H9 (cell line): ENCODE results near the gene ANO3. TPM values are rescaled to one million over a fixed set of nuclear protein-coding genes. Genes with fewer than 3 reads are reported as not detected.

ENCODE experiments used
- DNase-seq: peaks from one replicate; pipeline ENCODE4 v3.0.0-alpha.2; 2017
- H2AFZ ChIP-seq: one replicate; pipeline ENCODE4 v1.6.1; 2013; ENCODE audit warnings: mild to moderate bottlenecking, low read length, control low read depth, moderate library complexity
- H2AK5ac ChIP-seq: 2 replicates; pipeline ENCODE4 v1.6.1; 2013; ENCODE audit warnings: low read length, control low read depth, mixed read lengths; ENCODE audit not compliant: insufficient read length
- H2BK120ac ChIP-seq: one replicate; pipeline ENCODE4 v1.6.1; 2013; ENCODE audit warnings: low read depth, mild to moderate bottlenecking, low read length, control low read depth, inconsistent platforms; ENCODE audit not compliant: poor library complexity, severe bottlenecking
- H2BK12ac ChIP-seq: 2 replicates; pipeline ENCODE4 v1.6.1; 2013; ENCODE audit warnings: low read length, control low read depth, mixed read lengths, low read depth; ENCODE audit not compliant: insufficient read length
- H2BK15ac ChIP-seq: 2 replicates; pipeline ENCODE4 v1.6.1; 2013; ENCODE audit warnings: low read depth, low read length, control low read depth
- H2BK20ac ChIP-seq: one replicate; pipeline ENCODE4 v1.6.1; 2013; ENCODE audit warnings: low read depth, mild to moderate bottlenecking, low read length, control low read depth, inconsistent platforms; ENCODE audit not compliant: poor library complexity, severe bottlenecking
- H2BK5ac ChIP-seq: 2 replicates; pipeline ENCODE4 v1.6.1; 2013; ENCODE audit warnings: low read length, control low read depth, mixed read lengths; ENCODE audit not compliant: insufficient read length
- H3K14ac ChIP-seq: 2 replicates; pipeline ENCODE4 v1.6.1; 2013; ENCODE audit warnings: low read length, control low read depth; ENCODE audit not compliant: insufficient read depth
- H3K18ac ChIP-seq: 2 replicates; pipeline ENCODE4 v1.6.1; 2013; ENCODE audit warnings: low read depth, mild to moderate bottlenecking, mixed read lengths, low read length, control low read depth; ENCODE audit not compliant: insufficient read length
- H3K23ac ChIP-seq: 2 replicates; pipeline ENCODE4 v1.6.1; 2013; ENCODE audit warnings: low read length, control low read depth, mixed read lengths, low read depth; ENCODE audit not compliant: insufficient read length
- H3K23me2 ChIP-seq: 2 replicates; pipeline ENCODE4 v1.6.1; 2013; ENCODE audit warnings: low read depth, mild to moderate bottlenecking, mixed read lengths, low read length, control low read depth; ENCODE audit not compliant: insufficient read length, poor library complexity, severe bottlenecking
- H3K27ac ChIP-seq: 2 replicates; pipeline ENCODE4 v1.5.1; 2013; ENCODE audit warnings: low read length, control low read depth, mixed read lengths, low read depth; ENCODE audit not compliant: insufficient read length
- H3K27me3 ChIP-seq: 2 replicates; pipeline ENCODE4 v1.6.1; 2013; ENCODE audit warnings: low read length, control low read depth, inconsistent platforms; ENCODE audit not compliant: insufficient read depth
- H3K4ac ChIP-seq: 2 replicates; pipeline ENCODE4 v1.6.1; 2013; ENCODE audit warnings: low read depth, mild to moderate bottlenecking, control low read depth, inconsistent platforms, low read length, moderate library complexity
- H3K4me1 ChIP-seq: 2 replicates; pipeline ENCODE4 v1.6.1; 2013; ENCODE audit warnings: low read length, control low read depth, inconsistent platforms; ENCODE audit not compliant: insufficient read depth
- H3K4me2 ChIP-seq: 2 replicates; pipeline ENCODE4 v1.6.1; 2013; ENCODE audit warnings: low read length, control low read depth, mixed read lengths; ENCODE audit not compliant: insufficient read length, insufficient read depth
- H3K56ac ChIP-seq: 2 replicates; pipeline ENCODE4 v1.6.1; 2013; ENCODE audit warnings: low read depth, mild to moderate bottlenecking, mixed read lengths, low read length, control low read depth; ENCODE audit not compliant: insufficient read length
- H3K79me1 ChIP-seq: 2 replicates; pipeline ENCODE4 v1.6.1; 2013; ENCODE audit warnings: low read depth, mild to moderate bottlenecking, moderate library complexity, low read length, control low read depth, inconsistent platforms; ENCODE audit not compliant: insufficient read depth, poor library complexity, severe bottlenecking
- H3K79me2 ChIP-seq: 2 replicates; pipeline ENCODE4 v1.6.1; 2013; ENCODE audit warnings: low read length, control low read depth, inconsistent platforms; ENCODE audit not compliant: insufficient read depth
- H3K9ac ChIP-seq: 2 replicates; pipeline ENCODE4 v1.6.1; 2013; ENCODE audit warnings: low read length, control low read depth, mixed read lengths; ENCODE audit not compliant: insufficient read length; ENCODE audit errors: extremely low read depth
- H3K9me3 ChIP-seq: one replicate; pipeline ENCODE4 v1.6.1; 2013; ENCODE audit warnings: low read depth, low read length, inconsistent platforms; ENCODE audit not compliant: control insufficient read depth
- H3T11ph ChIP-seq: one replicate; pipeline ENCODE4 v1.6.1; 2013; ENCODE audit warnings: mild to moderate bottlenecking, low read length, control low read depth, inconsistent platforms
- H4K20me1 ChIP-seq: one replicate; pipeline ENCODE4 v1.6.1; 2013; ENCODE audit not compliant: control insufficient read depth, insufficient read length, insufficient read depth
- H4K5ac ChIP-seq: 2 replicates; pipeline ENCODE4 v1.6.1; 2013; ENCODE audit warnings: low read depth, mild to moderate bottlenecking, mixed read lengths, low read length, control low read depth; ENCODE audit not compliant: insufficient read length
- H4K8ac ChIP-seq: replicated peaks from 2 replicates; pipeline ENCODE4 v1.6.1; 2013; ENCODE audit warnings: low read length, control low read depth, mixed read lengths, low read depth; ENCODE audit not compliant: insufficient read length
- H4K91ac ChIP-seq: 2 replicates; pipeline ENCODE4 v1.6.1; 2013; ENCODE audit warnings: low read depth, mild to moderate bottlenecking, moderate library complexity, mixed read lengths, low read length, control low read depth; ENCODE audit not compliant: insufficient read length
- H3K27ac Mint-ChIP-seq, 3 experiments: 2 replicates in 2 of 3; 3 replicates in 1 of 3; pipeline ENCODE4 v1.8.0; 2020 to 2021; ENCODE audit warnings: mixed read lengths in 3 of 3, mild to moderate bottlenecking in 1 of 3, moderate library complexity in 1 of 3
- H3K27me3 Mint-ChIP-seq: 2 replicates; pipeline ENCODE4 v1.8.0; 2021; ENCODE audit warnings: low read depth, mild to moderate bottlenecking, moderate library complexity, mixed read lengths
- H3K36me3 Mint-ChIP-seq, 3 experiments: 2 replicates in 2 of 3; 3 replicates in 1 of 3; pipeline ENCODE4 v1.8.0; 2020 to 2021; ENCODE audit warnings: low read depth in 3 of 3, mixed read lengths in 3 of 3; ENCODE audit not compliant: insufficient read depth in 1 of 3
- H3K4me1 Mint-ChIP-seq, 2 experiments: 2 replicates each; pipeline ENCODE4 v1.8.0; 2020; ENCODE audit warnings: mixed read lengths in 2 of 2
- H3K4me3 Mint-ChIP-seq, 2 experiments: 2 replicates in 1 of 2; 3 replicates in 1 of 2; pipeline ENCODE4 v1.8.0; 2020 to 2021; ENCODE audit warnings: mild to moderate bottlenecking in 2 of 2, mixed read lengths in 2 of 2, moderate library complexity in 1 of 2
- H3K9me3 Mint-ChIP-seq, 2 experiments: 2 replicates in 1 of 2; 3 replicates in 1 of 2; pipeline ENCODE4 v1.8.0; 2020; ENCODE audit warnings: mild to moderate bottlenecking in 2 of 2, mixed read lengths in 2 of 2, moderate library complexity in 1 of 2
- CTCF ChIP-seq: fragments of 200-600 bp; sonication (generic); conservative IDR thresholded peaks from 3 replicates; pipeline ENCODE4 v1.8.0; 2021; ENCODE audit warnings: antibody characterized with exemption, mild to moderate bottlenecking
- WGBS: extraction: QIAGEN DNeasy Blood & Tissue Kit; methylation state at CpG from one replicate; pipeline ENCODE4 v1.1.7; 2013; ENCODE audit warnings: missing lambda C conversion rate, low lambda C conversion rate, mixed read lengths; ENCODE audit not compliant: insufficient read length; ENCODE audit errors: extremely low coverage; 5-methylcytosine and 5-hydroxymethylcytosine counted together
- long read RNA-seq: library from polyadenylated mRNA; unstranded; transcript quantifications from one replicate; pipeline ENCODE4 v2.0.0, GENCODE V29; 2020
- total RNA-seq: library from RNA; stranded (reverse); gene quantifications from 2 replicates; pipeline ENCODE4 v1.2.1, GENCODE V29; 2021

Gene ANO3
- total RNA-seq = not detected in 2 replicates
- long read RNA-seq = 0 reads

GRCh38 chr11:26331911-26332571, at the start of gene ANO3:
TSS of gene ANO3 (plus strand) at chr11:26332130. CDS start at chr11:26332276, 146 bp downstream.
- H3K4ac ChIP-seq = no peak within 1 kb of the TSS
- no peak within 1 kb of the TSS for H3K14ac ChIP-seq
- H3K79me1 ChIP-seq = no peaks in the 10 kb centered on the region
- DNase-seq = peak; percentile 97
- no peak within 1 kb of the TSS for H2BK12ac ChIP-seq
- no peak within 1 kb of the TSS for H3K27ac ChIP-seq
- H3K23ac ChIP-seq = no peak within 1 kb of the TSS
- no peak within 1 kb of the TSS for H2AK5ac ChIP-seq
- no peak within 1 kb of the TSS for H2AFZ ChIP-seq
- H2BK120ac ChIP-seq = no peak within 1 kb of the TSS
- H3K36me3 Mint-ChIP-seq = no peaks in the 10 kb centered on the region; a peak in 1 of 7 replicates
- H3K4me1 ChIP-seq = no peaks in the 10 kb centered on the region
- no peaks in the 10 kb centered on the region for H3K23me2 ChIP-seq
- no peak within 1 kb of the TSS for H3K9ac ChIP-seq
- no peak within 1 kb of the TSS for H3T11ph ChIP-seq
- TF ChIP-seq CTCF = peak; percentile 78
- no peaks in the 10 kb centered on the region for H3K9me3 ChIP-seq
- no peak within 1 kb of the TSS for H2BK5ac ChIP-seq
- H3K27ac Mint-ChIP-seq = peak within 1 kb of the TSS in 1 of 3 experiments; percentile 13; a peak in 2 of 7 replicates
- H4K5ac ChIP-seq = no peak within 1 kb of the TSS
- no peak within 1 kb of the TSS for H3K18ac ChIP-seq
- H3K56ac ChIP-seq = no peak within 1 kb of the TSS
- H2BK20ac ChIP-seq = no peak within 1 kb of the TSS
- H3K27me3 Mint-ChIP-seq = peaks cover 22% of the 10 kb centered on the region
- no peaks in the 10 kb centered on the region for H4K20me1 ChIP-seq
- H3K27me3 ChIP-seq = no peaks in the 10 kb centered on the region
- peaks cover 38 to 65% of the 10 kb centered on the region in 2 experiments for H3K4me1 Mint-ChIP-seq
- WGBS = no CpG with 5 or more reads among the region's 36 CpGs
- no peak within 1 kb of the TSS for H2BK15ac ChIP-seq
- peak within 1 kb of the TSS; percentile 61 for H3K4me2 ChIP-seq
- no peak within 1 kb of the TSS for H4K91ac ChIP-seq
- H3K79me2 ChIP-seq = no peaks in the 10 kb centered on the region
- H4K8ac ChIP-seq = no peak within 1 kb of the TSS
- H3K9me3 Mint-ChIP-seq = no peaks in the 10 kb centered on the region
- H3K4me3 Mint-ChIP-seq = peak within 1 kb of the TSS; percentile 60 to 82
